B cell (primary cell): ENCODE measurements around the gene ERBB4. TPM values are rescaled to one million over a fixed set of nuclear protein-coding genes. Genes with fewer than 3 reads are reported as not detected.

Source experiments
- ATAC-seq: fragments of 200-7000 bp; cut with Tn5 transposase; one replicate; pipeline ENCODE4 v1.10.0; 2021; ENCODE audit warnings: low read depth, mild to moderate bottlenecking, moderate number of reproducible peaks, moderate library complexity
- CTCF ChIA-PET: fragments of 350-600 bp; sonication (Branson Sonifier 250); formaldehyde crosslinking; loops from one replicate; lab custom pipeline; 2021; ENCODE audit warnings: antibody characterized with exemption, inconsistent platforms; lab: Charles Lee
- POLR2A ChIA-PET: fragments of 350-600 bp; sonication (Branson Sonifier 250); formaldehyde crosslinking; loops from one replicate; lab custom pipeline; 2021; ENCODE audit warnings: antibody characterized with exemption; lab: Charles Lee
- DNase-seq: peaks from one replicate; pipeline ENCODE4 v3.0.0; 2013
- H2AFZ ChIP-seq: 2 replicates; pipeline ENCODE4 v1.6.1; 2012; ENCODE audit warnings: mild to moderate bottlenecking, low read depth, low read length; ENCODE audit not compliant: insufficient read depth, poor library complexity, severe bottlenecking
- H3K27ac ChIP-seq, 2 donors: 1 replicate in 1 of 2; 2 replicates in 1 of 2; pipeline ENCODE4 v1.5.1; 2012 to 2013; ENCODE audit warnings: low read length in 2 of 2, mild to moderate bottlenecking in 2 of 2, moderate library complexity in 1 of 2
- H3K27me3 ChIP-seq, 4 experiments: fragments of 200-600 bp in 1 of 4; sonication (generic) in 1 of 4; replicated peaks in 1 of 4; 1 replicate in 2 of 4; 2 replicates in 2 of 4; pipeline versions ENCODE4 v1.6.1 to v1.7.0; 2013 to 2016; ENCODE audit warnings: low read length in 3 of 4, mild to moderate bottlenecking in 2 of 4, mixed read lengths in 1 of 4, moderate library complexity in 1 of 4; ENCODE audit not compliant: insufficient read depth in 4 of 4, control insufficient read depth in 3 of 4; ENCODE audit errors: control extremely low read depth in 1 of 4
- H3K36me3 ChIP-seq, 2 experiments: replicated peaks in 1 of 2; 1 replicate in 1 of 2; 2 replicates in 1 of 2; pipeline versions ENCODE4 v1.6.1 to v1.7.1; 2013; ENCODE audit warnings: low read length in 1 of 2; ENCODE audit not compliant: insufficient read depth in 2 of 2, control insufficient read depth in 1 of 2; ENCODE audit errors: control extremely low read depth in 1 of 2, extremely low read depth in 1 of 2
- H3K4me1 ChIP-seq, 2 donors: fragments of 200-600 bp in 1 of 2; sonication (generic) in 1 of 2; 1 replicate in 1 of 2; 2 replicates in 1 of 2; pipeline versions ENCODE4 v1.5.1 to v1.6.1; 2013 to 2017; ENCODE audit warnings: low read length in 2 of 2; ENCODE audit not compliant: control insufficient read depth in 2 of 2, insufficient read depth in 2 of 2
- H3K4me2 ChIP-seq: replicated peaks from 2 replicates; pipeline ENCODE3; 2012; ENCODE audit warnings: mild to moderate bottlenecking, low read depth, low read length; ENCODE audit not compliant: poor library complexity, severe bottlenecking
- H3K4me3 ChIP-seq, 5 experiments: fragments of 200-600 bp in 1 of 5; sonication (generic) in 1 of 5; 1 replicate in 3 of 5; 2 replicates in 2 of 5; pipeline versions ENCODE4 v1.5.1 to v1.7.0; 2011 to 2016; ENCODE audit warnings: low read length in 4 of 5, mild to moderate bottlenecking in 4 of 5, low read depth in 2 of 5, control low read depth in 1 of 5, moderate library complexity in 1 of 5; ENCODE audit not compliant: insufficient read depth in 1 of 5; ENCODE audit errors: control extremely low read depth in 1 of 5, extremely low read depth in 1 of 5
- H3K79me2 ChIP-seq: fragments of 200-600 bp; sonication (generic); one replicate; pipeline ENCODE4 v1.6.0; 2016; ENCODE audit warnings: low read length; ENCODE audit not compliant: control insufficient read depth, insufficient read depth
- H3K9ac ChIP-seq: fragments of 200-600 bp; sonication (generic); 2 replicates; pipeline ENCODE4 v1.6.1; 2017; ENCODE audit warnings: mild to moderate bottlenecking, low read length, moderate library complexity
- H3K9me3 ChIP-seq, 3 donors: one replicate each; pipeline versions ENCODE4 v1.6.1 to v1.7.1; 2013; ENCODE audit warnings: low read length in 2 of 3; ENCODE audit not compliant: control insufficient read depth in 2 of 3, insufficient read depth in 1 of 3; ENCODE audit errors: control extremely low read depth in 1 of 3
- H4K20me1 ChIP-seq: 2 replicates; pipeline ENCODE4 v1.6.0; 2012; ENCODE audit warnings: mild to moderate bottlenecking, low read length; ENCODE audit not compliant: insufficient read depth, control insufficient read depth, poor library complexity, severe bottlenecking
- H3K27ac Mint-ChIP-seq: one replicate; pipeline ENCODE4 v1.8.0; 2021; ENCODE audit warnings: mixed read lengths
- H3K27me3 Mint-ChIP-seq: one replicate; pipeline ENCODE4 v1.8.0; 2021; ENCODE audit warnings: mixed read lengths
- H3K4me1 Mint-ChIP-seq: one replicate; pipeline ENCODE4 v1.8.0; 2021; ENCODE audit warnings: mixed read lengths
- H3K4me3 Mint-ChIP-seq: one replicate; pipeline ENCODE4 v1.8.0; 2021; ENCODE audit warnings: mixed read lengths
- H3K9me3 Mint-ChIP-seq: one replicate; pipeline ENCODE4 v1.8.0; 2022; ENCODE audit warnings: mixed read lengths; ENCODE audit not compliant: insufficient read depth
- CTCF ChIP-seq: fragments of 200-600 bp; IDR thresholded peaks from one replicate; pipeline ENCODE4 v1.8.0; 2022; ENCODE audit warnings: antibody characterized with exemption, mild to moderate bottlenecking
- EZH2 ChIP-seq: IDR thresholded peaks from 2 replicates; pipeline ENCODE4 v1.6.1; 2012; ENCODE audit warnings: borderline replicate concordance, low read depth, mild to moderate bottlenecking, moderate library complexity, low read length; ENCODE audit not compliant: insufficient read depth, poor library complexity, severe bottlenecking
- WGBS: methylation state at CpG from one replicate; pipeline ENCODE4 v1.1.5; 2013; ENCODE audit warnings: missing lambda C conversion rate; ENCODE audit not compliant: insufficient coverage; 5-methylcytosine and 5-hydroxymethylcytosine counted together
- intact Hi-C: fragments of 100-400 bp; cut with micrococcal nuclease; formaldehyde crosslinking; loops from one replicate; pipeline ENCODE4 v1.10.0; 2022
- polyA plus RNA-seq: library from polyadenylated mRNA; depleted of rRNA; stranded (reverse); fragments of >200 nt; gene quantifications from 2 replicates; pipeline ENCODE4 v1.2.3, GENCODE V29; 2012
- total RNA-seq, 2 donors: library from RNA; stranded (reverse); fragments of 120-200 nt in 1 of 2; gene quantifications; 1 replicate in 1 of 2; 2 replicates in 1 of 2; pipeline versions ENCODE4 v1.2.3 to v1.2.4, GENCODE V29; 2013 to 2022

The ERBB4 gene
- total and polyA plus RNA-seq, 2 donors (not counting 1 experiment from before 2014, with no cell fraction given) = not detected

GRCh38 chr2:211429256-211429920, 1109.2 kb downstream of the ERBB4 start:
- WGBS = no CpG with 5 or more reads among the region's 3 CpGs
- no peak overlapping the region for H3K27ac ChIP-seq
- peaks cover 0 to 4% (median 0%) of the 10 kb centered on the region in 3 donors for H3K9me3 ChIP-seq
- H3K4me1 ChIP-seq = no peaks in the 10 kb centered on the region
- TF ChIP-seq CTCF (no peak), EZH2 (no peak)
- no peak overlapping the region for H2AFZ ChIP-seq
- no peak overlapping the region for H3K27ac Mint-ChIP-seq
- H3K9me3 Mint-ChIP-seq = no peaks in the 10 kb centered on the region
- no peak overlapping the region for H3K4me3 ChIP-seq
- H3K4me1 Mint-ChIP-seq = no peaks in the 10 kb centered on the region
- ATAC-seq (no peak), DNase-seq (no peak)
- H3K27me3 Mint-ChIP-seq = no peaks in the 10 kb centered on the region
- no peaks in the 10 kb centered on the region for H3K79me2 ChIP-seq
- POLR2A ChIA-PET = no interaction called here
- H3K4me2 ChIP-seq = no peak overlapping the region
- no peaks in the 10 kb centered on the region for H3K27me3 ChIP-seq
- H3K9ac ChIP-seq = no peak overlapping the region
- CTCF ChIA-PET = no interaction called here
- no peaks in the 10 kb centered on the region for H3K36me3 ChIP-seq
- no peaks in the 10 kb centered on the region for H4K20me1 ChIP-seq
- intact Hi-C loops = no loop called here
- H3K4me3 Mint-ChIP-seq = no peak overlapping the region

GRCh38 chr2:211426240-211426639, 1112.4 kb downstream of the ERBB4 start:
- H3K4me1 Mint-ChIP-seq = no peaks in the 10 kb centered on the region
- Histone ChIP-seq H3K27ac (no peak overlapping the region), H3K27me3 (no peaks in the 10 kb centered on the region), H2AFZ (no peak overlapping the region), H3K4me1 (no peaks in the 10 kb centered on the region), H4K20me1 (no peaks in the 10 kb centered on the region), H3K4me2 (no peak overlapping the region), H3K9ac (no peak overlapping the region), H3K4me3 (no peak overlapping the region), H3K9me3 (no peaks in the 10 kb centered on the region), H3K36me3 (no peaks in the 10 kb centered on the region), H3K79me2 (no peaks in the 10 kb centered on the region)
- ChIA-PET POLR2A (no interaction called here), CTCF (no interaction called here)
- no peaks in the 10 kb centered on the region for H3K9me3 Mint-ChIP-seq
- H3K27ac Mint-ChIP-seq = no peak overlapping the region
- H3K4me3 Mint-ChIP-seq = no peak overlapping the region
- no peak for ATAC-seq
- no CpG with 5 or more reads among the region's 2 CpGs for WGBS
- TF ChIP-seq EZH2 (no peak), CTCF (no peak)
- intact Hi-C loops = no loop called here
- DNase-seq = no peak
- H3K27me3 Mint-ChIP-seq = no peaks in the 10 kb centered on the region
